Retina (tissue), 1 donor: ENCODE results near the gene SARS1.
"Not testable (repeated sequence)": the region's sequence is repeated elsewhere in the genome, so short reads cannot be mapped to it uniquely, and the experiment has no call there.

Experiments used
- DNase-seq: peaks from one replicate; pipeline ENCODE4 v3.0.0-alpha.2; 2016

The SARS1 gene

GRCh38 chr1:109193653-109194590 lies 19.8 kb upstream of the SARS1 start:
- DNase-seq, result no peak

DNA sequence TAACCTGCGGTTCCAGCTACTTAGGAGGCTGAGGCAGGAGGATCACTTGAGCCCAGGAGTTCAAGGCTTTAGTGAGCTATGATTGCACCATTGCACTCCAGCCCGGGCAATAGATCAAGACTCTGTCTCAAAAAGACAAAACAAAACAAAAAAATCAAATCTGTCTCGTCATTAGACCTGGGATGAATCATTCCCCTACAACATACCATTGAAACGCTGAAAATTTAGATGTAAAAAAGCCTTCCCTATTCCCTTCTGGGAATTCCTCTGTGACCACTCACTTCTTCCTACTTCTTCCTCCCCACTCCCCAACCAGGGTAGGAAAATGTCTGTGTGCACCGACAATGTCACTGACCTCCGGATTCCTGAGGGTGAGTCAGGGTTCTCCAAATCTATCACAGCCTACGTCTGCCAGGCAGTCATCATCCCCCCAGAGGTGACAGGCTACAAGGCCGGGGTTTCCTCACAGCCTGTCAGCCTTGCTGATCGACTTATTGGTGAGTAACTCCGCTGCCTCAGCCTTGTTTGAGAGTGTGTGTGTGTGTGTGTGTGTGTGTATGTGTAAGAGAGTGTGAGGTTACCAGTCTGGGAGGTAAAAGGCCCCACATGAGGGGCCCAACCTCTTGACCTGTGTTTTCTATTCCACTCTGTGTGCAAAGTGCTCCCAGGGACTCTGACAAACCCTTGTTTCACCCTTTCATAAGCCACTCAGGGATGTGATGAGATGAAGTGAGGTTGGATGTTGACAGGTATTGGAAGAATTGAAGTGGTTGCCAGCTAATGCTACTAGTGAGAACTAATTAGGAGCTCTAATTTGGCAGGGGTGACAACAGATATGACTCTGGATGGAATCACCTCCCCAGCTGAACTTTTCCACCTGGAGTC lies 16.3 kb upstream of the SARS1 start:
- no peak for DNase-seq

DNA sequence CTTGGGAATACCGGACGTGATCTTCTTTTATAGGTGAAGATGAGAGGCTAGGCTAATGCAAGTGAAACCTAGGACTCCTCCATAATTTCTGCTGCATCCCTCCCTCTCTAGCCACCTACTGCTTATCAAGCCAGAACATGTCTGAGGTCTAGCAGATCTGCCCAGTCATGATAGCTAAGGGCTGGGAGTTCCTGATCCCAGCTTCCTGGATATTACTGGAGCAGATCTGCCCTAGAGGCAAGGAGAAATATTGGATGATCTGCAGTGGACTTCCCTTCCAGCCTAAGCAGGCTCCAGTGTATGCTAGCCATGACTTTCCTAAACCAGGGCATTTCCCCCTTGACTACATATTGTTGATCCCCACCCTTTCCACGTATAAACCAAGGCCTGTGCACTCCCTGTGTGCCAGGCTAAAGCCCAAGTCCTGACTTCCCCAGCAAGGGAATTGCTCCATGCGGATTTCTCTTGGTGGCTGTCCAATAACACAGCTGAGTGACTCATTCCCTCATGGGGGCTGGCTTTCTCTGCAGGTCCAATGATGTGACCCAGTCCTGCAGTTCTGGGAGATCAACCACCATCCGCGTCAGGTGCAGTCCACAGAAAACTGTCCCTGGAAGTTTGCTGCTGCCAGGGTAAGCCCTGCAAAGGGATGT lies 15.5 kb upstream of the SARS1 start:
- DNase-seq, result no peak

GRCh38 chr1:109198745-109199144 lies 15.0 kb upstream of the SARS1 start:
- no peak for DNase-seq

DNA sequence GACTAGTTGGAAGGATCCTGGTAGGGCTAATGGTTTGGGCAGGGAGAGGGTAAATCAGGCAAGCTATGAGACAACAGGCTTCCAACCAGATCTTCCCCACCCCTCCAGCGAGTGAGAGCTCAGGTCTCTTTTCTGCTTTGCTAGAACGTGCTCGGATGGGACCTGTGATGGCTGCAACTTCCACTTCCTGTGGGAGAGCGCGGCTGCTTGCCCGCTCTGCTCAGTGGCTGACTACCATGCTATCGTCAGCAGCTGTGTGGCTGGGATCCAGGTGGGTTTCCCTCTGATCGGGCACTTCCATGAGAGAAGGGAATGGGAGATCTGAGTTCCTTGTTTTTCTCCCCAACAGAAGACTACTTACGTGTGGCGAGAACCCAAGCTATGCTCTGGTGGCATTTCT lies 14.0 kb upstream of the SARS1 start:
- no peak for DNase-seq

DNA sequence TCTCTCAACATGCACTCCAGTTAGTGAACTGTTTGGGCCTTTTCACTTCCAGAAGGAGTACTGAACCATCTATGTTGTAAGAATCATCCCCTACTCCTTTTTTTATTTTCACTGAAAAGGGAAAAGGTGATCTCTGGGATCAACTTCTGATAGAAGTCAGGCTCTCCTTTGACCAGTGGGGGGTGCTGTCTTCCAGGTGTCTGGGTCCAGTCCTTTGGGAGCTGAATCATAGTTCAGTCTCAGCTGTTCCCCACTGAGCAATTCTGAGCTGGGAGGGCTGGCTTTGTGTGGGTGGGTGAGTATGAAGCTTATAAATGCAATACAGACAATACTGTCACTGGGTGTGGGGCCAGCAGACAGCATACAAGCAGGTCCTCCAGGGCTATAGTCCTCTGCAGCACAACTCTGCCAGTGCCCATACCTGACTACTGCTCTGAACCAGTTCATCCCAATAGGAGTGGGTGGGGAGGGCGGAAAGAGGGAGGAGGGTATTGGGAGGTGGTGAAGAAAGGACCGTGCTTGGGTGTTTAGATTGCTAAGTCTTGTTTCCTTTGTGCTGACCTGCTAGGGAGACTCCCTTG lies 12.5 kb upstream of the SARS1 start:
- DNase-seq, result peak; percentile 46

DNA sequence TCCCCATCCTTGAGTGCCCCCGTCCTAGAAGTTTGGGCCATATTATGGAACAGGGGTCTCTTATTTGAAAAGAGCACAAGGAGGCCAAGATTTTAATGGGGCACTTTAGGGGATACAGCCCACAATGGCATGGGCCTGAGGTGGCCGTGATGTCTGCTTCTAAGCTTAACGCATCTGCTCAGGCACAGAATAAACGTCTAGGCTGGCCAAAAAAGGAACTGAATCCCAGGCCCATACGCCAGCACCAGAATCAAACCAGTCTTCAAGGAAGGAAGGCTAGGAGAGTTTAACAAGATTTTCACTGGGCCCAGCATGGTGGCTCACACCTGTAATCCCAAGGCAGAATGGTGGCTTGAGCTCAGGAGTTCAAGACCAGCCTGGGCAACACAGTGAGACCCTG lies 9.2 kb upstream of the SARS1 start:
- DNase-seq, result no peak

- DNase-seq, result no peak
Measured at GRCh38 chr1:109206339-109206738, 7.4 kb upstream of the SARS1 start.

GRCh38 chr1:109207467-109208103 lies 6.1 kb upstream of the SARS1 start:
- DNase-seq, result no peak

DNA sequence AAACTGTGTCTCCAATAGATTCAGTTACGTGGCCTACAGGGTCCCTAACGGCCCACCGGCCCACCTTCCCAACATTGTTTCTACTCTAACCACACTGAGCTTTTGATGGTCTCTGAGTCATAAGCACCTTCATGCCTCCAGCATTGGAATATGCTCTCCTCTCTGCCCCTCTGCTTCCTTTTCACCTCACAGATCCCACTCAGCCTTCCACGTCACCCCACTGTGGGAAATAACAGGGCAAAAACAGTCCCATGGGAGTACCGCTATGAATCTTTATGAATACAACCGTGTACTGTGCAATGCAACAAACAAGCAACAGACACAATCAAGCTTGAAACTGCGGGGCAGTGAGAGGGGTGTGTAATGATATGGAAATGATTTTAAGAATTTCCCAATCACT lies 5.3 kb upstream of the SARS1 start:
- DNase-seq, result no peak

DNA sequence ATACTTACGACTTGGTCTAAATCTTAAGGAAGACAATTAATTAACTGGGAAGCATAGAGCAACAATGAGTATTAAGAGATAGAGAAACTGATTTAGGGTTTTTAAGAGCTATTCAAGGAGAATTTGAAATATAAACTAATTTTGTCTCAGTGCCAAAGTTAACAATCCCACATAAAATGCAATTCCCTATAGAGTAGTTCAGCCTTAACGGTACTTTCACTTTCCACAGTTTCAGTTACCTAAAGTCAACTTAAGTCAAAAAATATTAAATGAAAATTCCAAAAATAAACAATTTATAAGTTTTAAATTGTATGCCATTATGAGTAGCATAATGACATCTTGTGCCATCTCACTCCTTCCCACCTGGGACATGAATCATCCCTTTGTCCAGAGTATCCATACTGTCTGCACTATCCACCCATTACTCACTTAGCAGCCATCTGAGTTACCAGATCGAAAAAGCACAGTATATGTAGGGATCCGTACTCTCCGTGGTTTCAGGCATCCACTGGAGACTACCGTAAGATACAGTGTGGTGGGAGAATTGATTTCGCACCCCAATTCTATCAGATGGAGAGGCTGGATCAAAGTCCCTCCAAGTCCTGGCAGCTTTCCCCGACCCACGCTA lies 4.8 kb upstream of the SARS1 start:
- no peak for DNase-seq

GRCh38 chr1:109210058-109210457 lies 3.7 kb upstream of the SARS1 start:
- no peak for DNase-seq

DNA sequence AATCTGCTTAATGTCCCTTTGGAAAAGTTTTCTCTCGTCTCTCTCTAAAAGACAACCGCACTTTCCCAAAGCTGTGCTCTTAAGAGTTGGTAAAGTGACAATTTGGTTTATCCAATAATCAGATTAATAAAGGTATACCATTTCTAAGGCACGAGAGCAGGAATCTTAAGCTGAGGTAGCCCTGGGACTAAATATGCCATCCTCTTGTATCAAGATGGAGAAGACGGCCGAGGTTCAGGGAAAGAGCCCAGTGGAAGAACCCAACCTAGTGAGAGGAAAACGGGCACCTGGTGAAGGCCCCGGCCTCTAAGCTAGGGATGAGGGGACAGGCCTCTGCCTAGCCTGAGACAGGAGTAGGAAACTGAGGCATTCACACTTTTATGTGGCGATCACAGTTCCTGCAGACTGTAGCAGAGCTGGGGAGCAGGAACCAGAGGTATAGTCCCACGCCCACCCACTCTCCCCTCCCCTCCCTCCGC lies 334 bp upstream of the SARS1 start:
- DNase-seq, result no peak

- DNase-seq, result no peak
Measured at GRCh38 chr1:109214695-109215623, 1.2 kb downstream of the SARS1 start.

GRCh38 chr1:109216662-109217061 lies 2.9 kb downstream of the SARS1 start:
- DNase-seq, result no peak

DNA sequence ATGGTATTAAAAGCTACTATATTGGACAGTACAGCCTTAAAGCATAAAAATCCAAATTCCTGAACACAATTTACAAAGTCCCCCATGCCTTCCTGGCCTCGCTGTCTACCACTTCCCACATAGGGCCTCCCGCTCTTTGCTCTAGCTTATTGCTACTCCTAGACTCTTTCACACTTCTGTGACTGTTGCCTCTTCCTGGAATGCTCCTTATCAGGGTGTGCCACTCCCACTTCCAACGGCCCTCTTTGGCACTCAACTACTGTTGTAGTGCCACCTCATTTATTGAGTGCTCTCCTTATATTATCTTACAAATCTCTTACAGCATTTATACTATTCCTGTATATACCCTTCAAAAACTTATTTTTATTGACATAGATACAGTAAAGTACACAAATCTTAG lies 4.8 kb downstream of the SARS1 start:
- DNase-seq, result no peak

DNA sequence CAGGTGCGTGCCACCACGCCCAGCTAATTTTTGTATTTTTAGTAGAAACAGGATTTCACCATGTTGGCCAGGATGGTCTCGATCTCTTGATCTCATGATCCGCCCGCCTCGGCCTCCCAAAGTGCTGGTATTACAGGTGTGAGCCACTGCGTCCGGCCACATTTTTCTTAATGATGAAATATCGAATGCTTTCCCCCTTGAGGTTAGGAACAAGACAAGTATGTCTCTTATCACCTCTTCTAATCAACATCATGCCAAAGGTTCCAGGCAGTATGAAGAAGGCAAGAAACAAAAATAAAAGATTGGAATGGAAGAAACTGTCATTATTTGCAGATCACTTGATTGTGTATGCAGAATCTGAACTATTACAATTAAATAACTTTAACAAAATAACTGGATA lies 7.5 kb downstream of the SARS1 start:
- not testable (repeated sequence) for DNase-seq

- DNase-seq, result no peak
Measured at GRCh38 chr1:109225308-109225707, 11.6 kb downstream of the SARS1 start.

DNA sequence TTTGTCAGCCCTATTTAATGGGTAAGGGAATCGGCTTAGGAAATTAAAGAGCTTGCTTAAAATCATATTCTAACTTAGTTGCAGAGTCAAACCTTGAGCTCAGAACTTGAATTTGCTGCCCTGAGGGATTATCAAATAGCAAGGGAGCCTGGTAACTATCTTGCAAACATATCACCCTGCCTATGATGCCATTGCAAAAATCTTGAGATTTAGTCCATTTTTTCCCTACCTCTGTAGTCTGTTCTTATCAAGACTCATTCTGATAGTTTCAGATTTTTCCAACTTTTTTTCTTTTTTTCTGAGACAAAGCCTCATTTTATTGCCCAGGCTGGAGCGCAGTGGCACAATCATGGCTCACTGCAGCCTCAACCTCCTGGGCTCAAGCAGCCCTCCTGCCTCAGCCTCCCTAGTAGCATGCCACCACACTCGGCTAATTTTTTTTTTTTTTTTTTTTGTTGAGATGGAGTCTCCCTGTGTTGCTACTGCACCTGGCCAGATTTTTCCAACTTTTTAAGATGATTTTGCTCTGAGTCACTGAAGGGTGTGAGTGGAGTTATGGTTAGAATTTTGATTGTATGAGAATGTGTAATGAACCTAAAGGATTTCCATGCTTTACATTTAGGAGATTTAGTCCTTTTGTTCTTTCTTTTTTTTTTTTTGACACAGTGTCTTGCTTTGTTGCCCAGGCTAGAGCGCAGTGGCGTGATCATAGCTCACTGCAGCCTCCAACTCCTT lies 12.2 kb downstream of the SARS1 start:
- no peak for DNase-seq

GRCh38 chr1:109228167-109228566 lies 14.4 kb downstream of the SARS1 start:
- no peak for DNase-seq
